Neural progenitor cell (in vitro differentiated cells): ENCODE measurements around the gene OR4Q3. TPM values are rescaled to one million over a fixed set of nuclear protein-coding genes. Genes with fewer than 3 reads are reported as not detected.
"Not testable (repeated sequence)": the region's sequence is repeated elsewhere in the genome, so short reads cannot be mapped to it uniquely, and the experiment has no call there.

Experiments used
- DNase-seq: peaks from one replicate; pipeline ENCODE4 v3.0.0-alpha.2; 2016; ENCODE audit warnings: low spot score
- H2AFZ ChIP-seq: fragments of 200-600 bp; sonication (generic); replicated peaks from 2 replicates; pipeline ENCODE4 v1.6.1; 2016; ENCODE audit warnings: antibody characterized with exemption
- H3F3A ChIP-seq: fragments of 200-600 bp; sonication (generic); 2 replicates; pipeline ENCODE4 v1.6.1; 2016; ENCODE audit warnings: antibody characterized with exemption, low read depth
- H3K27ac ChIP-seq: fragments of 200-600 bp; sonication (generic); 2 replicates; pipeline ENCODE4 v1.5.1; 2016; ENCODE audit warnings: mild to moderate bottlenecking
- H3K27me3 ChIP-seq: fragments of 200-600 bp; sonication (generic); 2 replicates; pipeline ENCODE4 v1.6.1; 2016; ENCODE audit warnings: mild to moderate bottlenecking, moderate library complexity
- H3K36me3 ChIP-seq: fragments of 200-600 bp; sonication (generic); 2 replicates; pipeline ENCODE4 v1.5.1; 2016
- H3K4me1 ChIP-seq: fragments of 200-600 bp; sonication (generic); 2 replicates; pipeline ENCODE4 v1.6.1; 2016; ENCODE audit warnings: mixed run types
- H3K4me2 ChIP-seq: fragments of 200-600 bp; sonication (generic); 2 replicates; pipeline ENCODE4 v1.6.1; 2016
- H3K4me3 ChIP-seq: fragments of 200-600 bp; sonication (generic); 2 replicates; pipeline ENCODE4 v1.5.1; 2016
- H3K79me2 ChIP-seq: fragments of 200-600 bp; sonication (generic); 2 replicates; pipeline ENCODE4 v1.6.1; 2016; ENCODE audit warnings: low read depth
- H3K9ac ChIP-seq: fragments of 200-600 bp; sonication (generic); 2 replicates; pipeline ENCODE4 v1.6.1; 2016
- H3K9me3 ChIP-seq: fragments of 200-600 bp; sonication (generic); 2 replicates; pipeline ENCODE4 v1.5.1; 2016; ENCODE audit warnings: low read depth
- H4K20me1 ChIP-seq: fragments of 200-600 bp; sonication (generic); 2 replicates; pipeline ENCODE4 v1.6.1; 2016; ENCODE audit warnings: low read depth
- H3K27ac Mint-ChIP-seq: 3 replicates; pipeline ENCODE4 v1.8.0; 2021; ENCODE audit warnings: mixed read lengths
- H3K27me3 Mint-ChIP-seq: 2 replicates; pipeline ENCODE4 v1.8.0; 2022; ENCODE audit warnings: low read depth, mild to moderate bottlenecking, inconsistent platforms, moderate library complexity, mixed read lengths; ENCODE audit not compliant: insufficient read depth
- H3K36me3 Mint-ChIP-seq: 3 replicates; pipeline ENCODE4 v1.8.0; 2021; ENCODE audit warnings: mixed read lengths
- H3K4me1 Mint-ChIP-seq: 3 replicates; pipeline ENCODE4 v1.8.0; 2021; ENCODE audit warnings: mixed read lengths
- H3K4me3 Mint-ChIP-seq: 3 replicates; pipeline ENCODE4 v1.8.0; 2021; ENCODE audit warnings: mild to moderate bottlenecking, moderate library complexity, mixed read lengths
- H3K9me3 Mint-ChIP-seq: 3 replicates; pipeline ENCODE4 v1.8.0; 2020; ENCODE audit warnings: mixed read lengths
- EZH2 ChIP-seq: fragments of 200-600 bp; sonication (generic); IDR thresholded peaks from 2 replicates; pipeline ENCODE4 v1.6.1; 2017; ENCODE audit warnings: antibody characterized with exemption, mild to moderate bottlenecking, moderate library complexity
- EZH2phosphoT487 ChIP-seq: fragments of 200-600 bp; sonication (generic); IDR thresholded peaks from 2 replicates; pipeline ENCODE4 v1.6.1; 2017; ENCODE audit warnings: antibody characterized with exemption
- total RNA-seq: library from RNA; depleted of rRNA; stranded (reverse); fragments of >200 nt; gene quantifications from 2 replicates; pipeline ENCODE4 v1.2.3, GENCODE V29; 2015; ENCODE audit warnings: low replicate concordance
- TF ChIP-seq, protein P1 (sequence below): fragments of 200-600 bp; sonication (generic); IDR thresholded peaks from 2 replicates; pipeline ENCODE4 v1.5.1; 2017; ENCODE audit warnings: antibody characterized with exemption, mild to moderate bottlenecking

Gene OR4Q3
- total RNA-seq, 1 donor from 2014 or later: not detected

GRCh38 chr14:19754172-19754571, 10.8 kb downstream of the OR4Q3 start:
- Histone ChIP-seq H3K4me3 (no peak overlapping the region), H2AFZ (no peak overlapping the region), H3K79me2 (no peaks in the 10 kb centered on the region), H4K20me1 (no peaks in the 10 kb centered on the region), H3F3A (no peaks in the 10 kb centered on the region), H3K4me2 (no peak overlapping the region), H3K9ac (no peak overlapping the region), H3K4me1 (no peaks in the 10 kb centered on the region), H3K27me3 (no peaks in the 10 kb centered on the region), H3K27ac (no peak overlapping the region), H3K9me3 (peaks cover 88% of the 10 kb centered on the region), H3K36me3 (no peaks in the 10 kb centered on the region)
- peaks cover 32% of the 10 kb centered on the region for H3K9me3 Mint-ChIP-seq
- no peaks in the 10 kb centered on the region for H3K27me3 Mint-ChIP-seq
- no peaks in the 10 kb centered on the region for H3K4me1 Mint-ChIP-seq
- H3K27ac Mint-ChIP-seq: no peak overlapping the region
- no peak for TF ChIP-seq EZH2phosphoT487
- TF ChIP-seq EZH2: no peak
- TF ChIP-seq, protein P1, sequence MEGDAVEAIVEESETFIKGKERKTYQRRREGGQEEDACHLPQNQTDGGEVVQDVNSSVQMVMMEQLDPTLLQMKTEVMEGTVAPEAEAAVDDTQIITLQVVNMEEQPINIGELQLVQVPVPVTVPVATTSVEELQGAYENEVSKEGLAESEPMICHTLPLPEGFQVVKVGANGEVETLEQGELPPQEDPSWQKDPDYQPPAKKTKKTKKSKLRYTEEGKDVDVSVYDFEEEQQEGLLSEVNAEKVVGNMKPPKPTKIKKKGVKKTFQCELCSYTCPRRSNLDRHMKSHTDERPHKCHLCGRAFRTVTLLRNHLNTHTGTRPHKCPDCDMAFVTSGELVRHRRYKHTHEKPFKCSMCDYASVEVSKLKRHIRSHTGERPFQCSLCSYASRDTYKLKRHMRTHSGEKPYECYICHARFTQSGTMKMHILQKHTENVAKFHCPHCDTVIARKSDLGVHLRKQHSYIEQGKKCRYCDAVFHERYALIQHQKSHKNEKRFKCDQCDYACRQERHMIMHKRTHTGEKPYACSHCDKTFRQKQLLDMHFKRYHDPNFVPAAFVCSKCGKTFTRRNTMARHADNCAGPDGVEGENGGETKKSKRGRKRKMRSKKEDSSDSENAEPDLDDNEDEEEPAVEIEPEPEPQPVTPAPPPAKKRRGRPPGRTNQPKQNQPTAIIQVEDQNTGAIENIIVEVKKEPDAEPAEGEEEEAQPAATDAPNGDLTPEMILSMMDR: no peak
- no peaks in the 10 kb centered on the region for H3K36me3 Mint-ChIP-seq
- DNase-seq: no peak
- H3K4me3 Mint-ChIP-seq: no peak overlapping the region

DNA sequence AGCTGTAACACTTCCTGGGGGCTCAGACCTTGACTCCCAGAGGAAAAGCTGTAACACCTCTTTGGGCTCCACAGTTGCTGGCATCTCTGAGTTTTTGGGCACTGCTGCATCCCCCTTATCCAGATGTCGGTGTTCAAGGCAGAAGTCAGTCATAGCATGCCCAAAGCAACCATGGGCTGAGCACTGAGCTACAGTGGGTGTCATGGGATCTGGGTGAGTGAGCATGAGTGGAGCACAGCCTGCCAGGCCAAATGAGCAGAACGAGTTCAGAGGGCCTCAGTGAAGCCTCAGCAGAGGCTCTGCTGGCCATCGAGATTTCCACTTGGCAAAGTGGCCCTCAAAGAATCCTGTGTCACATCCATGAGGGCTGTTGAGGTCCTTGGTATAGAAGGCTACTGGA, 28.1 kb downstream of the OR4Q3 start:
- not testable (repeated sequence) for H3K4me3 ChIP-seq, H3K27ac Mint-ChIP-seq, H4K20me1 ChIP-seq, H3F3A ChIP-seq, H3K27me3 Mint-ChIP-seq, H2AFZ ChIP-seq, H3K27ac ChIP-seq, DNase-seq, H3K27me3 ChIP-seq, H3K4me1 ChIP-seq, H3K79me2 ChIP-seq, H3K36me3 ChIP-seq, H3K9ac ChIP-seq, H3K36me3 Mint-ChIP-seq, H3K4me1 Mint-ChIP-seq, H3K4me3 Mint-ChIP-seq, H3K4me2 ChIP-seq
- H3K9me3 ChIP-seq: peaks cover 87% of the 10 kb centered on the region
- H3K9me3 Mint-ChIP-seq: peaks cover 60% of the 10 kb centered on the region

GRCh38 chr14:19771895-19772430, 28.6 kb downstream of the OR4Q3 start:
- no peak overlapping the region for H2AFZ ChIP-seq
- H3K4me3 ChIP-seq: no peak overlapping the region
- H3K9me3 ChIP-seq: peaks cover 84% of the 10 kb centered on the region
- H3K36me3 ChIP-seq: no peaks in the 10 kb centered on the region
- H3K9me3 Mint-ChIP-seq: peaks cover 57% of the 10 kb centered on the region
- no peaks in the 10 kb centered on the region for H3K27me3 Mint-ChIP-seq
- no peaks in the 10 kb centered on the region for H4K20me1 ChIP-seq
- no peaks in the 10 kb centered on the region for H3K4me1 Mint-ChIP-seq
- H3K4me1 ChIP-seq: no peaks in the 10 kb centered on the region
- H3K4me2 ChIP-seq: no peak overlapping the region
- H3K27me3 ChIP-seq: no peaks in the 10 kb centered on the region
- no peaks in the 10 kb centered on the region for H3K36me3 Mint-ChIP-seq
- H3K9ac ChIP-seq: no peak overlapping the region
- DNase-seq: no peak
- no peak overlapping the region for H3K4me3 Mint-ChIP-seq
- no peak overlapping the region for H3K27ac Mint-ChIP-seq
- H3K27ac ChIP-seq: no peak overlapping the region
- no peaks in the 10 kb centered on the region for H3F3A ChIP-seq
- TF ChIP-seq EZH2phosphoT487: no peak
- TF ChIP-seq, protein P1: no peak
- no peak for TF ChIP-seq EZH2
- no peaks in the 10 kb centered on the region for H3K79me2 ChIP-seq

DNA sequence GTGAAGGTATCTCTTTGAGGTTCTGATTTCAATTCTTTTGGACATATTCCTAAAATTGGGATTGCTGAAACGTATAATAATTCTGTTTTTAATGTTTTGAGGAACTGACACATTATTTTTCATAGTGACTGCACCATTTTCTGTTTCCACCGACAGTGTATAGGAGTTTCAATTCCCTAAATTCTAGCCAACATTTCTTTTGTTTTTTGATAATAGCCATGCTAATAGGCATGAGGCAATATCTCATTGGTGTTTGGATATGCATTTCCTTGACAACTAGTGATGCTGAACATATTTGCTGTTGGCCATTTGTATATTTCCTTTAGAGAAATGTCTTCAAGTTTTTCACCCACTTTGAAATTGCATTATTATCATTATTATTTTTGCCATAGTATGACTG, 29.1 kb downstream of the OR4Q3 start:
- not testable (repeated sequence) for H3F3A ChIP-seq, H3K79me2 ChIP-seq, H2AFZ ChIP-seq, DNase-seq, H3K4me3 Mint-ChIP-seq, H3K27ac Mint-ChIP-seq, H3K36me3 ChIP-seq, H3K9ac ChIP-seq, H3K36me3 Mint-ChIP-seq, H3K27me3 Mint-ChIP-seq, H3K4me1 ChIP-seq, H4K20me1 ChIP-seq, H3K4me3 ChIP-seq, H3K4me2 ChIP-seq, H3K4me1 Mint-ChIP-seq, H3K27ac ChIP-seq, H3K27me3 ChIP-seq
- peaks cover 80% of the 10 kb centered on the region for H3K9me3 ChIP-seq
- H3K9me3 Mint-ChIP-seq: peaks cover 58% of the 10 kb centered on the region

DNA sequence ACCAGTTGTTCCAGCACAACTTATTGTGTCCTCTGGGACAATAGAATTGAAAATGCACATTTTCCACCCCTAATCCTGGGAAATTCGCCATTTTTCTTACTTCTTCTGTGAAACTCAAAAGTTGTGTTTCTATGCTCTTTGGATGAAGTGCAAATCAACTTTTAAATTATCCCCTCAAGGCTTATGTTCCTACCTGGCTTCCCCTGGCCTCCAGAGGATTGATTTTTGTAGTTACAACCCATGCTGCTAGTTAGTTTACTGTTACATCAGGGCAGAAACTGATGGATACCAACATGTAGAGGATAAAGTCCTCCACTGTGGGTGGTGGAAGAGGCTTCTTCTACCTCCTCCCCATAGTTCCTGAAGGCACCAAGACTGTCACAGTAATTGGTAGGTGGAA, 29.8 kb downstream of the OR4Q3 start, which contains the start of gene OR4M1:
TSS of gene OR4M1 (plus strand) at position 301 of the 400 bp plus-strand sequence. CDS start 6,819 bp downstream, outside the sequence.
- H3K27ac ChIP-seq, H3K4me1 ChIP-seq, H3K4me2 ChIP-seq, H3K36me3 ChIP-seq, H3K27me3 Mint-ChIP-seq, H3K4me3 ChIP-seq, H3K4me3 Mint-ChIP-seq, H3K27ac Mint-ChIP-seq, H3K9ac ChIP-seq, H3K36me3 Mint-ChIP-seq, DNase-seq, H3F3A ChIP-seq, H3K79me2 ChIP-seq, H2AFZ ChIP-seq, H3K4me1 Mint-ChIP-seq, H4K20me1 ChIP-seq, H3K27me3 ChIP-seq: not testable (repeated sequence)
- H3K9me3 Mint-ChIP-seq: peaks cover 55% of the 10 kb centered on the region
- H3K9me3 ChIP-seq: peaks cover 80% of the 10 kb centered on the region
